22Rv1 (cell line): Measurements from ENCODE around the gene USP16.

Experiments used
- ZFX ChIP-seq: fragments of 450-650 bp; IDR thresholded peaks from 2 replicates; pipeline ENCODE4 v1.6.1; 2017; ENCODE audit warnings: antibody characterized with exemption, borderline replicate concordance
- TF ChIP-seq, protein P1 (sequence below): fragments of 450-650 bp; IDR thresholded peaks from 2 replicates; pipeline ENCODE4 v1.5.1; 2017; ENCODE audit warnings: mild to moderate bottlenecking

DNA sequence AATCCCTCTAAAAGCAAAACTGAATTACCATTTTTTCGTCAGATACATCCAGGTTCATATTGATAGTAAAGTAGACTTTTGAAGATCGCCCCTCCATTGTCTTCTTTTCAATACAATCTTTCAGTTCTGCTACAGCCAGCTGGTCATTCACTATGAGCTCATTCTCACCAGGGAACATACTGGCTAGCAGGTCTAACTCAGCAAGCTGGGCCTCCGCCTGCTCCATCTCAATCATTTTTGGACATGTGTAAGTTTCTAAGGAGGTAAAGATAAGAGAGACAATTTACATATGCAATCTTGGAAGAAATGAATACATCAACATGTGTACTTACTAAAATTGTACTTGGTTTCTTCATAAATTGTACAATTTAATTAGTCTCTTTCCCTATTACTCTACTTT lies 16.1 kb upstream of the USP16 start:
- TF ChIP-seq, protein P1, sequence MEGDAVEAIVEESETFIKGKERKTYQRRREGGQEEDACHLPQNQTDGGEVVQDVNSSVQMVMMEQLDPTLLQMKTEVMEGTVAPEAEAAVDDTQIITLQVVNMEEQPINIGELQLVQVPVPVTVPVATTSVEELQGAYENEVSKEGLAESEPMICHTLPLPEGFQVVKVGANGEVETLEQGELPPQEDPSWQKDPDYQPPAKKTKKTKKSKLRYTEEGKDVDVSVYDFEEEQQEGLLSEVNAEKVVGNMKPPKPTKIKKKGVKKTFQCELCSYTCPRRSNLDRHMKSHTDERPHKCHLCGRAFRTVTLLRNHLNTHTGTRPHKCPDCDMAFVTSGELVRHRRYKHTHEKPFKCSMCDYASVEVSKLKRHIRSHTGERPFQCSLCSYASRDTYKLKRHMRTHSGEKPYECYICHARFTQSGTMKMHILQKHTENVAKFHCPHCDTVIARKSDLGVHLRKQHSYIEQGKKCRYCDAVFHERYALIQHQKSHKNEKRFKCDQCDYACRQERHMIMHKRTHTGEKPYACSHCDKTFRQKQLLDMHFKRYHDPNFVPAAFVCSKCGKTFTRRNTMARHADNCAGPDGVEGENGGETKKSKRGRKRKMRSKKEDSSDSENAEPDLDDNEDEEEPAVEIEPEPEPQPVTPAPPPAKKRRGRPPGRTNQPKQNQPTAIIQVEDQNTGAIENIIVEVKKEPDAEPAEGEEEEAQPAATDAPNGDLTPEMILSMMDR, result no peak
- TF ChIP-seq ZFX, result no peak
